Measurements from ENCODE around the gene NANS.
A peak's percentile ranks its signal among the peaks of the same experiment; 100 is the strongest.
"Not testable (repeated sequence)": the region's sequence is repeated elsewhere in the genome, so short reads cannot be mapped to it uniquely, and the experiment has no call there.

The NANS gene

GRCh38 chr9:98056269-98057137 lies at the start of gene NANS:
Gene NANS (plus strand): TSS chr9:98056732. CDS start chr9:98056809, 77 bp downstream.
- DNase-seq = peak; percentile 92

GRCh38 chr9:98007251-98007928 lies 49.1 kb upstream of the NANS start:
- DNase-seq = no peak

GRCh38 chr9:98008764-98009163 lies 47.8 kb upstream of the NANS start:
- DNase-seq = no peak

- no peak for DNase-seq
These were observed 47.1 kb upstream of the NANS start for GRCh38 chr9:98009437-98009836.

- DNase-seq = no peak
These were observed 46.6 kb upstream of the NANS start for GRCh38 chr9:98009936-98010335.

- DNase-seq = no peak
These were observed 46.1 kb upstream of the NANS start for GRCh38 chr9:98010445-98010844.

GRCh38 chr9:98011122-98011521 lies 45.4 kb upstream of the NANS start:
- DNase-seq = no peak

- DNase-seq = no peak
These were observed 40.3 kb upstream of the NANS start for GRCh38 chr9:98016137-98016680.

GRCh38 chr9:98017306-98017705 lies 39.2 kb upstream of the NANS start:
- DNase-seq = no peak

GRCh38 chr9:98018347-98018746 lies 38.2 kb upstream of the NANS start:
- no peak for DNase-seq

GRCh38 chr9:98019098-98019497 lies 37.4 kb upstream of the NANS start:
- no peak for DNase-seq

- DNase-seq = not testable (repeated sequence)
These were observed 36.7 kb upstream of the NANS start for GRCh38 chr9:98019869-98020268.

GRCh38 chr9:98020476-98021145 lies 35.9 kb upstream of the NANS start:
- DNase-seq = no peak

GRCh38 chr9:98021306-98022040 lies 35.1 kb upstream of the NANS start:
- no peak for DNase-seq

- DNase-seq = no peak
These were observed 34.1 kb upstream of the NANS start for GRCh38 chr9:98022447-98022846.

- DNase-seq = no peak
These were observed 31.8 kb upstream of the NANS start for GRCh38 chr9:98024702-98025101.

GRCh38 chr9:98031169-98031568 lies 25.4 kb upstream of the NANS start:
- no peak for DNase-seq

GRCh38 chr9:98031935-98032334 lies 24.6 kb upstream of the NANS start:
- DNase-seq = peak; percentile 52

- DNase-seq = peak; percentile 73
These were observed 21.7 kb upstream of the NANS start for GRCh38 chr9:98034593-98035546.

- DNase-seq = no peak
These were observed 19.2 kb upstream of the NANS start for GRCh38 chr9:98037357-98037756.

- no peak for DNase-seq
These were observed 17.6 kb upstream of the NANS start for GRCh38 chr9:98038958-98039357.
